Measurements from ENCODE around the gene HHEX.

GRCh38 chr10:92690211-92690914, 608 bp downstream of the HHEX start:
- TF ChIP-seq CTCF (IDR thresholded peaks at IDR 0.05; ENCODE audit: control extremely low read depth in 1 of 3, insufficient read depth in 1 of 3, low read depth in 1 of 3, low read length in 3 of 3) (no peak), RFX5 (IDR thresholded peaks at IDR 0.05; ENCODE audit: borderline replicate concordance, low read depth, low read length) (no peak), FOSL1 (IDR thresholded peaks at IDR 0.05; ENCODE audit: insufficient read depth, low read depth, low read length) (no peak), POLR2A (IDR thresholded peaks at IDR 0.05; ENCODE audit: control extremely low read depth in 1 of 2, low read depth in 2 of 2, low read length in 2 of 2) (no peak), EZH2 (IDR thresholded peaks at IDR 0.05; ENCODE audit: low read depth, low read length, severe bottlenecking) (peak; percentile 56), RNF2 (IDR thresholded peaks at IDR 0.05; ENCODE audit: borderline replicate concordance, low read depth, low read length, missing control alignments, poor library complexity, severe bottlenecking) (peak; percentile 54)

Data from H1 (cell line).